DND-41 (cell line): ENCODE results near the gene NR1H4.

ENCODE experiments used
- CTCF ChIP-seq: IDR thresholded peaks from 2 replicates; pipeline ENCODE4 v1.5.1; 2012; ENCODE audit warnings: borderline replicate concordance, low read length, moderate library complexity, mild to moderate bottlenecking; ENCODE audit not compliant: poor library complexity, severe bottlenecking; ENCODE audit errors: extremely low read depth
- EZH2 ChIP-seq: IDR thresholded peaks from 3 replicates; pipeline ENCODE4 v1.6.1; 2012; ENCODE audit warnings: borderline replicate concordance, low read depth, mild to moderate bottlenecking, moderate library complexity, low read length, inconsistent platforms; ENCODE audit not compliant: severe bottlenecking

- TF ChIP-seq CTCF = no peak
- no peak for TF ChIP-seq EZH2
Measured at GRCh38 chr12:100579844-100580243, 106.2 kb downstream of the NR1H4 start.
